GM12875 (cell line): ENCODE measurements around the gene SLC25A21.
"Not testable (repeated sequence)": the region's sequence is repeated elsewhere in the genome, so short reads cannot be mapped to it uniquely, and the experiment has no call there.

ENCODE experiments used
- H3K4me3 ChIP-seq: one replicate; pipeline ENCODE4 v1.5.1; 2011; ENCODE audit warnings: low read depth, low read length, control low read depth
- CTCF ChIP-seq: IDR thresholded peaks from 2 replicates; pipeline ENCODE4 v1.5.1; 2011; ENCODE audit warnings: low read depth, mild to moderate bottlenecking, control low read depth, inconsistent platforms, low read length, moderate library complexity, borderline replicate concordance; ENCODE audit not compliant: insufficient read depth

Gene SLC25A21

GRCh38 chr14:37196604-37197420 is 24.4 kb upstream of the SLC25A21 start:
- no peak overlapping the region for H3K4me3 ChIP-seq
- TF ChIP-seq CTCF = no peak

- no peak overlapping the region for H3K4me3 ChIP-seq
- TF ChIP-seq CTCF = no peak
These were observed 22.9 kb upstream of the SLC25A21 start for GRCh38 chr14:37195327-37195726.

DNA sequence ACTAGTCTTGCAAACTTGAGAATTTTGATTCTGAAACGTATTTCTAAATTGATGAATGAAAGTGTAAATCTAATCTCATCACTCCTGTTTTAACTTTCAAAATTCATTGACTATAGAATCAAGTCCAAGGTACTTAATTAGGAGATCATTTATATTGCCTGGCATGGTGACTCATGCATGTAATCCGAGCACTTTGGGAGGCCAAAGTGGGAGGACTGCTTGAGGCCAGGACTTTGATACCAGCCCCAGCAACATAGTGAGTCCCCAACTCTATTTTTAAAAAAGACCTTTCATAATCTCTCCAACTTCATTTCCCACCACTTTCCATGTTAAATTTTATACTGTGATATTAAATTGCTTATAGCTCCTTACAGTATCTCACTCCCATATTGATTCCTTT is 22.3 kb upstream of the SLC25A21 start:
- TF ChIP-seq CTCF = no peak
- no peak overlapping the region for H3K4me3 ChIP-seq

DNA sequence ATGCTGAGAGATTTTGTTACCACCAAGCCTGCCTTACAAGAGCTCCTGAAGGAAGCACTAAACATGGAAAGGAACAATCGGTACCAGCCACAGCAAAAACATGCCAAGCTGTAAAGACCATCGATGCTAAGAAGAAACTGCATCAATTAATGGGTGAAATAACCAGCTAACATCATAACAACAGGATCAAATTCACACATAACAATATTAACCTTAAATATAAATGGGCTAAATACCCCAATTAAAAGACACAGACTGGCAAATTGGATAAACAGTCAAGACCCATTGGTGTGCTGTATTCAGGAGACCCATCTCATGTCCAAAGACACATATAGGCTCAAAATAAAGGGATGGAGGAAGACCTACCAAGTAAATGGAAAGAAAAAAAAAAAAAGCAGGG is 17.3 kb upstream of the SLC25A21 start:
- H3K4me3 ChIP-seq = not testable (repeated sequence)

DNA sequence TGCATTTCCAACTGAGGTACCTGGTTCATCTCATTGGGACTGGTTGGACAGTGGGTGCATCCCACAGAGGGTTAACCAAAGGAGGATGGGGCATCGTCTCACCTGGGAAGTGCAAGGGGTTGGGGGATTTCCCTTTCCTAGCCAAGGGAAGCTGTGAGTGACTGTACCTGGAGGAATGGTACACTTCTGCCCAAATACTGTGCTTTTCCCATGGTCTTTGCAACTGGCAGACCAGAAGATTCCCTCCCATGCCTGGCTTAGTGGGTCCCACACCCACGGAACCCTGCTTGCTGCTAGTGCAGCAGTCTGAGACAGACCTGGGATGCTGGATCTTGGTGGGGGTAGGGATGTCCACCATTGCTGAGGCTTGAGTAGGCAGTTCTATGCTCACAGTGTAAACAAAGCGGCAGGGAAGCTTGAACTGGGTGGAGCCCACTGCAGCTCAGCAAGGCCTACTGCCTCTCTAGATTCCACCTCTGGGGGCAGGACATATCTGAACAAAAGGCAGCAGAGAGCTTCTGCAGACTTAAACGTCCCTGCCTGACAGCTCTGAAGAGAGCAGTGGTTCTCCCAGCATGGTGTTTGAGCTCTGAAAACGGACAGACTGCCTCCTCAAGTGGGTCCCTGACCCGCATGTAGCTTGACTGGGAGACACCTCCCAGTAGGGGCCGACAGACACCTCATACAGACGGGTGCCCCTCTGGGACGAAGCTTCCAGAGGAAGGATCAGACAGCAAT is 15.6 kb upstream of the SLC25A21 start:
- H3K4me3 ChIP-seq = not testable (repeated sequence)

GRCh38 chr14:37187294-37187693 is 14.9 kb upstream of the SLC25A21 start:
- TF ChIP-seq CTCF = no peak
- no peak overlapping the region for H3K4me3 ChIP-seq

GRCh38 chr14:37186865-37187264 is 14.5 kb upstream of the SLC25A21 start:
- no peak overlapping the region for H3K4me3 ChIP-seq
- no peak for TF ChIP-seq CTCF

- TF ChIP-seq CTCF = no peak
- no peak overlapping the region for H3K4me3 ChIP-seq
These were observed 13.3 kb upstream of the SLC25A21 start for GRCh38 chr14:37185670-37186069.

- H3K4me3 ChIP-seq = not testable (repeated sequence)
These were observed 12.1 kb upstream of the SLC25A21 start for GRCh38 chr14:37184520-37184919.
